GM19395 (cell line): Measurements from ENCODE around the gene GNG2.

Experiments used
- ATAC-seq: cut with Tn5 transposase; IDR thresholded peaks from one replicate; pipeline ENCODE4 v1.9.1; 2021; ENCODE audit warnings: mild to moderate bottlenecking, moderate library complexity; ENCODE audit not compliant: unreplicated experiment

Gene GNG2

DNA sequence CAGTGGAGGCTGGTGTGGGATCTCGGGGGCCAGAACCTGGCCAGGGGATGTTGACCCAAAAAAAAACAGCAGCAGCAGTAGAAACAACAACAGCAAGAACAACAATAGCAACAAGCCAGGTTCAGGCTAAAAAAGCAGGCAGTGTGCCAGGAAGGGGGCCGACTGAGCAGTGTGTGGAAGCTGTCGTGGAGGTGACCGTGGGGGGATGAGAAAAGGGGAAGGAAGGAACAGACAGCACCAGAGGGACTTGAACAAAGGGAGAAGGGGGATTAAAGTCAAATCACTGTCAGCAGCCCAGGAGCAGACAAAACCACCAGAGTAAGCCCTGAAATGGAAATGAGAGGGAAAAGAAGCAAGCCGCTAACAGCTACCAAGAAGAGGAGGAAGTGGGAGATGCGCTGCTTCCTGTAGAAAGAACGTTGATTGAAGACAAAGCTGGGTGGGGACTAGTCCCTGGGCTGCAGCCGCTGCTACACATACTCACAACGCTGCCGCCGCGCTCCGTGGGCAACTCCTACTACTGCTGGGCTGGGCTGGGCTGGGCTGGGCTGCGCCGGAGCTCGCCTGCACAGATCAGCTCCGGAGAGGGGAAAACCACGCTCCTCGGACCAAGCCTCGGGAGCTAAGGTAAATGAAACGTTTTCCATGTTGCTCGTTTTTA is at the start of gene GNG2:
GNG2 (plus strand) TSS at position 449 of the 661 bp plus-strand sequence. CDS start 90,067 bp downstream, outside the sequence.
- ATAC-seq, result peak; percentile 93

GRCh38 chr14:51811706-51812105 is 48.7 kb upstream of the GNG2 start:
- no peak for ATAC-seq

- ATAC-seq, result no peak
These were observed 44.4 kb upstream of the GNG2 start for GRCh38 chr14:51816031-51816430.

DNA sequence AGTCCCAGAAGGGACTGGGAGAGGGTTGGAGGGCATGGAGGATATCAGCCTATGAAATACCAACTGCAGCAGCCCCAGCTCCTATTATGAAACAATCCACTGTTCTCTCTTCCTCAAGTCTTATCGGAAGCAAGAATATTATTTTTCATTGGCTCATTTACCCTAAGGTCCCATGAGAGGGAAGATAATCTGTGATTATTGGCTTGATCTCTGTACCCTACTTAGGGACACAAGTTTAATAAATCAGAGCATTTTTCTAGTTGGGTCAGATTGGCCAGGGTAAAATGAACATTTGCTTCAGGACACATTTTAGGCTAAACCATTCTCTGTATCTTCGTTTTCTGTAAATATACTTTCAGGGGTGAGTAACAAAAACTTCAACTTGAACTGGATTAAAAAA is 43.1 kb upstream of the GNG2 start:
- no peak for ATAC-seq

DNA sequence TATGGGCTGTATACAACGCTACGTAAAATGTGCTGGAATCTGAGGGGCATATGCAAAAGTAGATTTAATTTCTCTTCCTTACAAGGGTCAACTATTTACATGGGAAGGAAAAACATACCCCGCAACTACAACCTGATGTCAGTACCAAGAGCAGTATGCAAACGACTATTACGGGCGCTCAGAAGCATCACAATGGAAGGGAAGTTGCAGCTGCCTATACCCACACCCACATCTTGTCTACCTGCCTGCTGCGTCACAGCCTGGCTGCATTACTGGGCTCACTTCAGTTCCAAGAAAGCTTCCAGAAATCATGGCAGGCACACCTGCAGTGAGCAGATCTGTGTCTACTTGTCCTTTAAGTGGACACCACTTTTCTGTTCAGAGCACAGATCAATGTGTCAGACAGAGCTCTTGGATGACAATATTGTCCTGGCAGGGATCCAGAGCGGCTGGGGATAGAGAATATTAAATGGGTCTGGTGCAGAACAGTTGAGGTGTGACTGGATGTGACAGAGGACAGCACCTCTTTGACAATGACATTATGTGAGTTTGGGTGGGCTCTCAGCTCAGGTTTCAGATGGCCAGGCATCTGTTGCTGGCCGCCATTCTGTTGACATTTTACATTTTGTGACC is 41.5 kb upstream of the GNG2 start:
- no peak for ATAC-seq

DNA sequence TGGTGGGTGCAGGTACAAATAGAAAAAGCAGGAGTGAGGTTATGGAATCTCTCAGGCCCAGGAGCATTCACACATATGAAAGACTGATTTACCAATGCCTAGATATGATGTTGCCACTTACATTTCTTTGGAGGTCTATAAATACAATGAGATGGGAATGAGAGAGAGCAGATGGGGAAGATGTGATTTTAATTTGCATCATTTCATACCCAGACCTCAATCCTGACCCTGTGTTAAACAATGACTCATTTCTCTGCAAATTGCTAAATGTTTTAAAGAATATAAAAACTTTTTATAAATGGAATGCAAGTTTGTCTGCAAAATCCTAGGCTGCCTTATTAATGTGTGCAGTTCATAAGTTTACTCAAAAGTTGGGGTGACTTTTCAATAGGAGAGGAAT is 38.6 kb upstream of the GNG2 start:
- no peak for ATAC-seq

DNA sequence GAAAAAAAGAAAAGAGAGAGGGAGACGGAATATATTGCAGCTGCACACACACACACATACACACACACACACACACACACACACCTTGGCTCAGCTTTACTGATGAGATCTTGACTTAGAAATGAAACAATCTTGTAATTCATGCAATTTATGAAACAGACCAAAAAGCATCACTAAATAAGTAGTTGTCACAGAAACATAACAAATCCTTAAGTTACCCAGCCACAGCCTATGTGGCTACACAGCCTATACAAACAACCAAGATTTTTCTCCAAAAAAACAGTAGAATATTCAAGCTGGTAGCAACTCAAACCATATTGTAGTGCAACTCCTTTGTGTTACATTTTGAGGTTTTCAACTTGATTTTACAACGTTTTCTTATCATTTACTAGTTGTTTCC is 37.9 kb upstream of the GNG2 start:
- ATAC-seq, result no peak

- no peak for ATAC-seq
These were observed 36.7 kb upstream of the GNG2 start for GRCh38 chr14:51823706-51824105.

DNA sequence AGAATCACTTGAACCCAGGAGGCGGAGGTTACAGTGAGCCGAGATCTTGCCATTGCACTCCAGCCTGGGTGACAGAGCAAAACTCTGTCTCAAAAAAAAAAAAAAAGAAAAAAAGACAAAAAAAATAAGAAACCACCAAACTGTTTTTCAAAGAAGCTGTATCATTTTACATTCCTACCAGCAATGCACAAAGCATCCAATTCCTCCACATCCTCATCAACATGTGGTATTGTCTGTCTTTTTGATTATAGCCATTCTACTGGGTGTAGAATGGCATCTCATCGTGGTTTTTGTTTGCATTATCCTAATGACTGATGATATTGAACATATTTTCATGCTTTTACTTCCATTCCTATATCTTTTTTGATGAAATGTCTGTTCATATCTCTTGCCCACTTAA is 36.2 kb upstream of the GNG2 start:
- ATAC-seq, result no peak

DNA sequence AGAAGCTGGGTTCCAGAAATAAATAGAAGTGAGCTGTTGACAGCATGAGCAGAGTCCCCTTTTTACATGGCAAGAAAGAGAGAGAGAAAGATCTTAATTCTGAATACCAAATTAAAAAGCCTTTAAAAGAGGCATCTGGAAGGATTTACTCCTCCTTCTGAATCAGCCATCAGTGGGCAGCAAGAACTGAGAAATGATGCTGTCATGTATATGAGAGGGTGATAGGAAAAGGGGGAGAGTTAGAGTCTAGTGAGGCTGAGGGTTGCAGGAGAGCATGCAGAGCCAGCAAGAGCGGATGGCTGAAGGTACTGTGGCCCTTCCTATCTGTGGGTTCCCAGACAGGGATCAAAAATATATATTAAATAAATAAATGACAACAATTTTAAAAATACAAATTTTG is 34.5 kb upstream of the GNG2 start:
- no peak for ATAC-seq

GRCh38 chr14:51828017-51828797 is 32.2 kb upstream of the GNG2 start:
- peak; percentile 88 for ATAC-seq

GRCh38 chr14:51834240-51834639 is 26.2 kb upstream of the GNG2 start:
- ATAC-seq, result no peak

DNA sequence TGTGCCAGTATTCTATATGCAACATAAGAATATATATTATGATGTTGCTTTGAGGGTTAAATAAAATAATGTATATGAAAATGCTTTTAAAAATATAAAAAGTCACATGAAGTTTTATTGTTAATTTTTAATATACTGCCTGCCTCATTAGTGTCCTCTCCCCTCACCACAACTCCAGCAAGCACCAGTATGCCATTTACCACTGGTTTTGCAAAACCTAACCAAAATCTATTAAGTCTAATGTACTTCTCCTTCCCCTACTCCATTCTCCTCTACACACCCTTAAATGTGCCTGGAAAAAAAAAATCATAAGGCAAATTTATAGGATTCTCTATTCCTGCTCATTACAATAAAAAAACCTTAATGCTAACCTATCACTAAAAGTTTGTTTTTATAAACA is 24.0 kb upstream of the GNG2 start:
- ATAC-seq, result no peak

DNA sequence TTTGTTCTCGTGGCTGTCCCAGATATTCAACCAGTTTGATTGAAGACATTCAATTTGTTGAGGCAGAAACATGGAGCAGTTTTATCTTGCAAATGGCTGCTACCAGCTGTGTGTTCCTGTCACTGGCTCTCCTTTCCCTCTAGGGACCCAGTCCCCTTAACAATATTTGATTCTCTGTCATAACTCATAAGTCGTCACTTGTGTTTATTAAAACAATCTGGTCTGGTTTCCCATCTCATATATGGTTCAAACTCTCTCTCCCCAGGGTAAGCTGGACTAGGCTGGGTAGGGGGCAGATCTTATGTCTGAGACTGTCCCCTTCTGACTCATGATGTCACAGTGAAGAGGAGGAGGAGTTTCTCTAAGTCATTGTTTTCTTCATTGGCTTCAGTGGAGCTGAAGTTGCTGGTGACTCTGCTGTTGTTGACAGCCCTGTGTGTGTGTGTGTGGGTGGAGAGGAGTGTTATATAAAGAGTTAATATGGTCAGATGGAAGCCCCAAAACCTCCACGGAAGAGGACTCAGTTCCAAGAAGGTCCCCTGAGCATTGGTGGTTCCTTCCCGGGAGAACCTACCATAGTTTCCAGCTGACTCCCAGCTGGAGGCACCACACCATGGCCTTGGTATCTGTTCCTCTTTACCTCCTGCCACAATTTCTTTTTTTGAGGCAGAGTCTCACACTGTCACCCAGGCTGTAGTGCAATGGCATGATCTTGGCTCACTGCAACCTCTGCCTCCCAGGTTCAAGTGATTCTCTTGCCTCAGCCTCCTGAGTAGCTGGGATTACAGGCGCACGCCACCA is 16.1 kb upstream of the GNG2 start:
- ATAC-seq, result peak; percentile 37

DNA sequence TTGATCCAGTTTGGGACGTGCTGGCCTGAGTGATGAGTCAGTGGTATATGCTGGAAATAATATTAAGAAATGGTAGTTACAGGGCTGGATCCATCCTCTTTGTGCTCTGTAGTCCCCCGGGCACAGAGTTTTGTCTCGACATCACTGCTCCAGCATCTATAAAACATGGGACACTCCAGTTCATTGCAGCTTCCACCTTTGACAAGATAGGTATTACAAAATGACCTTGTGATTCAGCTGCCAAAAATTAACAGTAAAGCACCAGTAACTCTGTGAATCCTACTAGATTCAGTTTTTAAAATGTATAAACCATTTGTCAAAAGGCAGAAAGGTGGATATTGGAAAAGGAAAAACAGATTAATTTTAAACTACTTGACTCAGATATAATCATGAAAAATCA is 14.6 kb upstream of the GNG2 start:
- no peak for ATAC-seq

DNA sequence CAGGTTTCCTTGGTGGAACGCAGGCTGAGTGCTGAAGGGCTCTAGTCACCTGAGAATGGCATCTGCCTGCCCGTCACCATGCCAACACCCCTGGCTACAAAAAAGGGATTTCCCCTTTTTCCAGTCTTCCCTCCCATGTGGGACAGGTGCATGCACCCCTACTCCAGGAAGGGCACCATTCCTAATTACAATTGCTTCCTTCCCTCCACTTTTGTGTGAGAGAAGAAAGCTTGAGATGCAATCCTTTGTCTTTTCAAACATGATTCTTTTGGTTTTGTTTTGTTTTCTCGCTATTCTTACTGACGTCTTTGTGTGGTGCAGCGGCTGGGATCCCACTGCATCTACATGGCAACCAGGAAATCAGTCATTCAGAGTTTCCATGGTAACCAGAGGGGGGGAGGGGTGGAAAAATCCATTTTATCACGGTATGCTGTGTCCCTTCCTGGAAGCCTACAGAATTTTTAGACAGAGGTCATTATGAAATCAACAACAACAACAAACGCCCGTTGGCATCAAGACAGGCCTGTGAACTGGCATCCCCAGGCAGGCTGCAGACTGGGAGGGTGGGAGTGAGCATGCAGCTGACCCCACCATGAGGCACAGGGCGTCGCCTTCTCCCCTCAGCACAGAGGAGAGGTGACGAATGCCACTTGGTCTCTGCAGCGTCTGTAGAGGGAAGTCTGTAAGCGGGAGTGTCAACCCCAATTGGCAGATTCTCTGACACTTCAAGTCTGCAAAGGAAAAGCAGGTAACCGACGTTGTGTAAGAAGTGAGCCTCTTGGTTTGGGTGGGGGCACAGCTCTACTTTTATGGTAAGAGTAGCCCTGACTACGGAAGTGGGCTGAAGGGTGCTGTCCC is 13.6 kb upstream of the GNG2 start:
- peak; percentile 83 for ATAC-seq

GRCh38 chr14:51847489-51847796 is 13.0 kb upstream of the GNG2 start:
- no peak for ATAC-seq

DNA sequence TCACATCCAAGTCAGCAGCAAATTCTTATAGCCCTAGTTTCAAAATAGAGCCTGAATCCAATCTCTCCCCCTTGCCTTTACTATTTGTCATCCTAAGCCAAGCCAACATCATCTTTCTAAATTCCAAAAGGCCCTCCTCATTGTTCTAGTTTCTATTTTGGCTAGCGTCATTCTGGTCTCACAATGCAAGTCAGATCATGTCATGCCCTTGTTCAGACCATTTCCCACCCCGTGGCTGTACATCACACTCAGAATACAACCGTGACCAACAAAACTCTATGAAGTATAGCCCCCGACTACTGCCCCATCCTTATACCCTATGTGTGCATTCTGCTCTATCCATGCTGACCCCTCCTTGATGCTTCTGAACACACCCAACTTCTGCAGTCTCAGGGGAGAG is 12.3 kb upstream of the GNG2 start:
- ATAC-seq, result no peak

- ATAC-seq, result no peak
These were observed 11.3 kb upstream of the GNG2 start for GRCh38 chr14:51849097-51849496.

DNA sequence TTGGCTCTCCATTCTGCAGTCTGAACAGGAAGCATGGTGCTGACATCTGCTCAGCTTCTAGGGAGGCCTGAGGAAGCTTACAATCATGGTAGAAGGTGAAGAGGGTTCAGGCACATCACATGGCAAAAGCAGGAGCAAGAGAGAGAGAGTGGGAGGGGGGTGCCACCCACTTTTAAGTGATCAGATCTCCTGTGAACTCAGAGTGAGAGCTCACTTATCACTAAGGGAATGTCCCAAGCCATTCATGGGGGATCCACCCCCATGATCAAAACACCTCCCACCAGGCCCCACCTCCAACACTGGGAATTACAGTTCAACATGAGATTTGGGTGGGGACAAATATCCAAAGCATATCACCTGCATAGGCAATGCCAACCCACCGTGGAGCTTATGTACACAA is 9.8 kb upstream of the GNG2 start:
- ATAC-seq, result no peak

DNA sequence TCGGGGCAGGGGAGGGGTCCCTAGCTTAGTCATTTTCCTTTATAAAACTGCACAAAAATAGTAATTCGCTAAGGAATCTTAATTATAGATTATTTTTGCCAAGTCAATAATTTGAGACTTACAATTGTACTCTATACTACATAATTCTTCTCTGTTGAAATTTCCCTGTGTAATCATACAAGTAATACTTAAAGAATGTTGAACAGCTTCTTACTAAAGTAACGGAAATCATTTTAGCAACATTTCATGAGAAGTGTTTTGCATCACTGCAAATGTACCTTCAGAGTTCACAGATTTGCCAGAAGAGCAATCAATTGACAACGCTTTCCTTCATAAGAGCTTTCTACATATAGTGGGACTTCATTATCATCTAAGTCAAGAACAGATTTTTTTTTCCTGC is 7.9 kb upstream of the GNG2 start:
- no peak for ATAC-seq
